HG03066 (cell line): ENCODE measurements around the gene CD276.
A peak's percentile ranks its signal among the peaks of the same experiment; 100 is the strongest.
"Not testable (repeated sequence)": the region's sequence is repeated elsewhere in the genome, so short reads cannot be mapped to it uniquely, and the experiment has no call there.

Experiments
- ATAC-seq: cut with Tn5 transposase; IDR thresholded peaks from one replicate; pipeline ENCODE4 v1.9.1; 2021; ENCODE audit warnings: low read depth; ENCODE audit not compliant: unreplicated experiment

The CD276 gene

DNA sequence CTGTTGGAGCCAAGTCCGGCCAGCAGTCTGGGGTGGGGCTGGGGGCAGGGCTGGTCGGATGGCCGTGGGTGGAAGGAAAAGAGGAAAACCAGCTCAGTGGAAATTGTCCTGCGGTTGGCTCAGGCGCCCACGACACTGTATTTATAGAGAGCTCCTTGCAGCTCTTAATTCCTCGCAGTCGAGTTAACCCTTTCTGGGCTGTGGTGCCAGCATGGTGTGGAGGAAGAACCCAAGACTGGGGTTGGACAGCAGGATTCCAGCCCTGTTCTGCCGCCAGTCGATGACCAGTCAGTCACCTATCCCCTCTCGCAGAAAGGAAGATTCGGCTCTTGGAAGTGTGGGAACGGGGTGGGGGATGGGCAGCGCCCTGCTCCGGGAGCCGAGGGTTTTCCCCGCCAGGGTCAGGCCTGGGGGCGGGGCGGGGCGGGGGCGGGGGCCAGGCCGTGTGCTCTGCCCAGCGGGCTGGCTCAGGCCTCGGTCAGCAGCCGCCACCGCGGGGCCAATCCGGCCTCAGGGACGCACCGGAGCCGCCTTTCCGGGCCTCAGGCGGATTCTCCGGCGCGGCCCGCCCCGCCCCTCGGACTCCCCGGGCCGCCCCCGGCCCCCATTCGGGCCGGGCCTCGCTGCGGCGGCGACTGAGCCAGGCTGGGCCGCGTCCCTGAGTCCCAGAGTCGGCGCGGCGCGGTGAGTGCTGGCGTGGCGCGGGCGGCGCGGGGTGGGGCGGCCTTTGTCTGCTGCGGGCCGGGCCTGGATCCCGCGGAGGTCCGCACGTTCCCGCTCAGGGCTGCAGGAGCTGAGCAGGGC, at the start of gene CD276:
Gene CD276 (plus strand): TSS at position 607 of the 804 bp plus-strand sequence. CDS start 15,257 bp downstream, outside the sequence.
- peak; percentile 56 for ATAC-seq

DNA sequence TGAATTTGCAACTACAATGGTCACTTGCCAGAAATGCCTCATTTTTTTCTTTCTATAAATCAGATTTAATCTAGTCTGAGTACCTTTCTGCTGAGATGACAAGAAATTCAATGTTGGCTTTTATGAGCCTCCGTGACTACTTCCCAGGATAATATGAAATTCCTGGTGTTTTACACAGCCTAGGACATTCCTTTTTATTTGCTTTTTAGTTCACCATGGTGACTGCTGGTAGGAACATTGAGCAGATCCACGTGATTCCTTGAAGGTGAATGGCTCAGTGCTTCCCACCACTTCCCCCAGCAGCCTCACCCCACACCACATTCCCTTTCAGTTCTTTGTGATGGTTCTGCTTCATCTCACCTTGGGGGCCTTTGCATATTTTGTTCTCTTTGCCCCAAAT, 46.7 kb upstream of the CD276 start:
- ATAC-seq = no peak

DNA sequence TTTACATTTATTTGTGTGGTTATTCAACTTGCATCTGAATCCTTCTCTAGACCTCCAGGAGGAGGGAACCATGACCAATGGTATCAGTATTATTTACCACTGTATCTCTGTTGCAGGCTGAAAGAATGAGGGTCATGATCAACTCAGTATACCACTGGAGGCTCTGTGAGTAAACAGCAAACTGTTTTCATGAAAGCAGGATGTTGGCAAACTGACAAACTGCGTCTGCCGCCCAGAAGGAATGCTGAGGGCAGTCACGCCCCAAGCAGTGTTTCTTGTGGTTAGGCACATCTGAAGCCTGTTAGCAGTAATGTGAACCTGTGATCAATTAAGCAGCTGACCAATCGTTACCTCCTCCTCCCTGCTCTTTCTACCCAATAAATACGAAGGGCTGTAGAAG, 44.7 kb upstream of the CD276 start:
- not testable (repeated sequence) for ATAC-seq

DNA sequence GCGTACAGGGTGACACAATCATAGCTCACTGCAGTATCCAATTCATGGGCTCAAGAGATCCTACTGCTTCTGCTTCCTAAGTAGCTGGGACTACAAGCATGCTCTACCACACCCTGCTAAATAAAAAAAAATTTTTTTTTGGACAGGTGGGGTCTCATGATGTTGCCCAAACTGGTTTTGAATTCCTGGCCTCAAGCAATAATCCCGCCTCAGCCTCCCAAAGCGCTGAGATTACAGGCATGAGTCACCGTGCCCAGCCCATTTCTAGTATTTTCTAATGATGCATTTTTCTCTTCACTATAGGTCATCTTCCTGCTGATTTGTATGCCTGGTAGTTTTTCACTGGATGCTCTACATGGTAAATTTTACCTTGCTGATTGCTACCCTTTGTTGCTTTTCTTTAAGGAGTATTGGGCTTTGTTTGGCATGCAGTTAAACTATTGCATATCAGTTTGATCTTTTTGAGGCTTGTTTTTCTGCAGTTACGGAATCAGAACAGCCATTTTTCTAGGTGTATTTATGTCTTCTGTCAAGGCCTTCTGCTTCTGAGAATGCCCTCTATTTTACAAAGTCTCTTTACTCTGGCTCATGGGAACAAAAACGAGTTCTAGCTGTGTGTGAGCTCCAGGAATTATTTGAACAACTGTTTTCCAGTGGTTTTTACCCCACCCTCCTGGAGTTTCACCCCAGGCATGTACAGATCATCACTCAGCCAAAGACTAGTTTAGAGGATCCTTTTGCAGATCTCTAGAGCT, 36.7 kb upstream of the CD276 start:
- ATAC-seq = no peak

DNA sequence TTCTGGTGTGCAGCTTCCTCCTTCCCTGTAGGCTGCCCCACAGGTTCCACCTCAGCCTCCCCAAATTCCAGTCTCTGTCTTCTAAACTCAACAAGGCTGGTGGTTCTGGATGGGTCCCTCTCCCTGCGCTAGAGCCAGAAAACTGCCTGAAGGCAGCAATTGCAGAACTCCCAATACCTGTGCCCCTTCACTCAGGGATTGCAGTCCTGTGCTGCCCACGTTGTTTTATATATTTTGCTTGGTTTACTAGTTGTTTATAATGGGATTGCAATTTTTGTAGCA, 36.2 kb upstream of the CD276 start:
- ATAC-seq = no peak

DNA sequence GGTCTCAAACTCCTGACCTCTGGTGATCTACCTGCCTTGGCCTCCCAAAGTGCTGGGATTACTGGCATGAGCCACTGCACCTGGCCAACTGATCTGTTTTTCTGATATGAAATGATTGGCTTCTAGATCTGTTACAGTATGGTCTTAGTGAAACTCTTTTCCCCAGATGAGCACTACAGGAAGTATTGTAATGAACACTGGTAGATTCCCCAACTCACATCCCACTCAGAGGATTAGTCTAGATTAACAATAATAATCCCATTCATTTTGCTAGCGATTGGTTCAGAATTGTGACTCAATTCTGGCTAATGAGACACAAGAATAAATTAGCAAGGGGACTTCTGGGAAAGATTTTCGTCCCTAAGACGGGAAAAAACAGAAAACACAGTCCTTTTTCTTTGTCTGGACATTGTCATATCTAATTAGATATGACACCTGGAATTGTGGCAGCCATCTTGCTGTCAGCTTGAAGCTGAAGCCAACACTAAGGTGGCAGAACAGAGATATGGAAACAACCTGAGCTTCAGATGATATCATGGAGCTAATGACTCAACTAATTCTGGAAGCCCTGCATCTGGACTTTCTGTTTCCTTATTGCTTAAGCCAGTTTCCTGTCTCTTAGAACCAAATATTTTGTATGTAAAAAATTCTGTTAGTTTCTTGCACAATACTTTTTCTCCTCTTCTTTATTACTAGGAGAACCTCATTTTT, 33.6 kb upstream of the CD276 start:
- ATAC-seq = no peak

DNA sequence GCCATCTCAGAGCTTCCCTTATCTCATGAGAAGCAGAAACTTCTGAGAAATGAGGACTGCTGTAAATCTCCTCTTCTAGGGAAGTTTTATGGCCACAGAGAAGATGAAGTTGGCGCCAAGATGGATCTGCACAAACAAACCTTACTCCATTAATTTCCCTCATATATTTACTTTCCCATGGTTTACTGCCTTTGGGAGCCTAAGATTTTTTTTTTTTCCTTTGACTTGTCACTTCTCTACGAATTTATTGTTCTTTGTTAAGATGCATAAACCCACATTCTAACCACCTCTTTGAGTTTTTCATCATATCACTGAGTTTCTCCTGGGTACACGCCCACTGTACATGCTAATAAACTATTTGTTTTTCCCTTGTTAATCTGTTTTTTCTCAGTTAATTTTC, 29.5 kb upstream of the CD276 start:
- ATAC-seq = no peak

DNA sequence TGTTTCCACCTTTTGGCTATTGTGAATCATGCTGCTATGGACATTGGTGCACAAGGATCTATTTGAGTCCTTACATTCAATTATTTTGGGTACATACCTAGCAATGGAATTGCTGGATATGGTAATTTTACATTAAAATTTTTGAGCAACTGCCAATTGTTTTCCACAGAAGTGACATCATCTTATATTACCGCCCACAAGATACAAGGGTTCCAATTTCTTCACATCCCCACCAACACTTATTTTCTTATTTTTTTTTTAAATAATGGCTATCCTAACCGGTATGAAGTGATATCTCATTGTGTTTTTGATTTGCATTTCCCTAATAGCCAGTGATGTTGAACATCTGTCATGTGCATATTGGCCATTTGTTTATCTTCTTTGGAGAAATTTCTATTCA, 28.5 kb upstream of the CD276 start:
- no peak for ATAC-seq

DNA sequence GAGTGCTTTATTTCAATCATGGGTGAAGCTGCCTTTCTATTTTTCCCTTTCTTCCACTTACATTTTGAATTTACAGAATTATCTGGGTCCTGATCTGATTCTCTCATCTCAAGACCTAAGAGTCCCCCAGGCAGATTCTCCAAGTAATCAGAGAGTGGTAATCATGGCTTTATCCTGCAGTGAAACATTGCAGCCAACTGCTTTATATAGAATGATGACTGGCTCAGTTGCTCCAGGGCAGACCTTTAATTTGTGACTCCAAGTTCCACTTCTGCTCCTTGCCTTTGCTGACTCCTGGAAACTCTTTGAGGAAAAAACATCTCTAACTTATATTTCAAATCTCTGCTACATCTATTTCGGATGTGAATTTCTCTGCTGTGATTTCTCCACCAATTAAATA, 25.5 kb upstream of the CD276 start:
- ATAC-seq = no peak

DNA sequence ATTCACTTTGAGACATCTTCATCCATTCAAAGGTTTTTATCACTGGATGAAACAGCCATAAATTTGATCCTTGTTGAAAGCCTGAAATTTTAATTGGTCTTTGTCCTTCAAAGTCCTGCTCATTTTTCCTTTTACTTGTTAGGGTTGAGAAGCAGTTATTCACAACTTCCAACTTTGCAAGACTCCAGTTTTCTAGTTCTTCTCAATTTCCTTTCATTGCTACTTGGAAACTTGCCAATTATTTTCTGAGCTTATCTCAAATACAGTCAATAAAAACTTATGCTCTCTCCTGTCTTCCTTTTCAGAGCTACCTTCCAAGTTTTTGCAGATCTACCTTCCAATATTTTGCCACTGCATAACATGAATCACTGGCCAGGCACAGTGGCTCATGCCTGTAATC, 23.7 kb upstream of the CD276 start:
- no peak for ATAC-seq

DNA sequence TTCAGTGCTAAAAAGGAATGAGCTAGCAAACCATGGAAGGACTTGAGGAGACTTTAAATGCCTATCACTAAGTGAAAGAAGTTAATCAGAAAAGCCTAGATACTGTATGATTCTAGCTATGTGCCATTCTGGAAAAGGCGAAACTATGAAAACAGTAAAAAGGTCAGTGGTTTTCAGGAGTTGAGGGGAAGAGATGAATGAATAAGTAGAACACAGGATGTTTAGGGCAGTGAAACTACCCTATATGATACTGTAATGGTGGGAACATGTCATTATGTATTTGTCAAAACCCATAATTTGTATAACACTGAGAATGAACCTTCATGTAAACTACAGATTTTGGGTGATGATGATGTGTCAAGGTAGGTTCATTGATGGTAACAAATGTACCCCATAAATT, 9.6 kb upstream of the CD276 start:
- no peak for ATAC-seq

DNA sequence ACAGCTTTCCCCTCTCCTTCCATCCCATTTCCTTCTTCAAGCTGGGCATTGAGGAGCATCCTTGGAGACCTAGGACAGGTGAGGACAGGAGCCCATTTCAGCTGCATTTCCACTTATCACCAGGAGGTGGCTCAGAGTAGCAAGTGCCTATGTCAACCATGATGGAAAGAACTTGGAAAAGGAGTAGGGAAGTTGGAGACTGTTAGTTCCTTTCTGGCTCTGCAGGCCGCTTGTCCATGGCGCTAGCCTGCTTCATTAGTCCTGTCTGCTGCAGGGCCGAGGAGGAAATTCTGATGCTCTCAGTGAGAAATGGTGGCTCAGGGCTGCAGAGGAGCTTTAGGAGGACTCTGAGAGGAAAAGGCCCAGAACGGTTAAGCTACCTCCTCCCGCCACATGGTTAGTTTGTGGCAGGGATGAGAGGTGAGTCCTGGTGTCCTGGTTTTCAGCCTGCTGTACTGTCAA, 7.0 kb upstream of the CD276 start:
- ATAC-seq = no peak

DNA sequence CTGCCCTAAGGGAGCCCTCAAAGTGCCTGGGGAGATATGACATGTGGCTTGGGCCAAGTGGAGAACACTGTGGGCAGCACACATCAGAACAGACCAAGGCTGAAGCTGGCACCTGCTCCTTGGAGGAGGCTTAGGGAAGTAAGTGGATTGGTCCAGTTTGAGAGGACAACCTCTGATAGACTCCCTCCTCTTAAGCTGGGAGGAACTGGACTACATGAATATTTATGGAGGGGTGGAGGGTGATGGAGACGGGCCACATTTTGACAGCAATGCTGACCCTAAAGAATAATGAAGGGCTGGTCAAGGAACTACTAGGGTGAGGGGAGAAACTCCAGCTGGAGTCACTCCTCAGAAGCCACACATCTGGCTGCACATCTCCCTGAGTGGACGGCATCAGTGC, 6.5 kb upstream of the CD276 start:
- no peak for ATAC-seq

DNA sequence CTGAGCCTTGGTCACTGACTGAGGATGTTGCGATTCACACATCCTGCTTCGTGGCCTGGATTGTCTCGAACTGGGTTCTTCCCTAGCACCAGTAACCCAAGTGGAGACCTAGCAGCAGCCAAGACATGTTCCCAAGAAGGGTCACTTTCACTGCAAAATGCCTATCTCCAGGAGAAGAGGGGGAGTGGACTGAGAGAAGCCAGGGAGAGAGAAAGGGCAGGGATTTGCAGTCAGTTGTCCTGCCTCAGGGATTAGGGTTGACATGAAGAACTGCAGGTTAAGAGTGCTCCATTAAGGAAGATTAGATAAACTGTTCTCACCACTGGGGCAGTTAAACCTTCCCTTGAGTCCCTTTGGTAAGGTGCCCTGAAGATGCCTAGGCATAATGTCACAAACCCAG, 5.7 kb upstream of the CD276 start:
- ATAC-seq = no peak

DNA sequence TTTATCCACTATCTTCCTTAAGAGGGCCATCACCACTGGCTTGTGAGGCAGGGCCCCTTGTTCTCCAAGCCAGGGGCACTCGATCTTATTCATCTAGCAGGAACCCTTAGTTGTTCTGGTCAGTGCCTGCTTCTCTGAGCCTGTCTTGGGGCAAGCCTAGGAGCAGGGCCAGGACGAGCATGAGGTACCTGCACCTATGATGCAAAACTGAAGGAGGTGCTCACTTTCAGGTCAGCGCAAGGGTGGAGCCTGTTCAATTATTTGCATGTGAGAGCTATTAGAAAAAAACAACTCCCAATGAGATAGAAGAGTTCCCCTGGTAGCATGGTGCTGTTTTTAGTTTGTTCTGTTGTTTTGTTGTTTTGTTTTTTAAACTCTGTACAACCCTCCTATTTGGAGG, 5.0 kb upstream of the CD276 start:
- no peak for ATAC-seq

DNA sequence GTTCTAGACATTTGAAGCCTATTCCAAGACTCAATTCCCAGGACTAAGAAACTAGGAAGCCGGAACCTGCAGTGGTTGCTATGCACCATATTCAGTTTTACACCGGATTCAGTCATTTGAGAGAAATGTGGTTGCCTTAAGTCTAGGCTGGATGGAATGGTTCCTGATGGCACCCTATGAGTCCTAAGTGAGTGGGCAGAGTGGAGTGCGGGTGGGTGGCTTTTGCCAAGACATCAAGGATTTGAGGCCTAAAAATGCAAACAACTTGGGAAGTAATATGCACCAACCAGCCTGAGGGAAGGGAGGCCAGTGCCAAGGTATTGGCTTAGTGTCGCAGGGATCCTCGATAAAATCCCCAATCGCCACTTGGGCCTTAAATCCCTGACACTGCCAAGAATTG, 4.2 kb upstream of the CD276 start:
- no peak for ATAC-seq

DNA sequence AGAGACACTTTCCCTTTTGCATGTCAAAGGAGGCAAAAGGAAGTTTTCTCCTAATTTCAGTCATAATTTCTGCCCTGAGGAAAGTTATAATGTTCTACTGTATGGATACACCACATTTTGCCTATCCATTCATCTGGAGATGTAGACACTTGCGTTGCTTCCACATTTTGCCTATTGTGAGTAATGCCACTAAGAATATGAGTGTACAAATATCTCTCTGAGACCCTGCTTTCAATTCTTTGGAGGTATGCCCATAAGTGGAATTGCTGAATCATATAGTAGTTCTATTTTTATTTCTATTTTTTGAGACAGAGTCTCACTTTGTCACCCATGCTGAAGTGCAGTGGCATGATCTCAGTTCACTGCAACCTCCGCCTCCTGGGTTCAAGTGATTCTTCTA, 3.6 kb upstream of the CD276 start:
- ATAC-seq = no peak

DNA sequence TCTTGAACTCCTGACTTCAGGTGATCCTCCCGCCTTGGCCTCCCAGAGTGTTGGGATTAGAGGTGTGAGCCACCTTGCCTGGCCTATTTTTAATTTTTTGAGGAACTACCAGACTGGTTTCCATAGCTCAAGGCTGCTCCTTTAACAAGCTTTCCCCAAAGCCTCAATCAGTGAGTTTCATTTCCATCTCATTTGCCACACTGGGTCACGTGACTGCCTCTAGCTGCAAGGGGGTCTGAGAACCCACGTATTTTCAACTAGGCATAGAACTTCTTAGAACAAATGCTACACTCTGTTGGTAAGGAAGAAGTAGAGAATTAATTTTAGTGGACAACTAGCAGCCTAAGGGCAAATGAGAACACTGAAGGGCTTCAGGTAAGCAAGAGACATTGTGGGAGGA, 3.1 kb upstream of the CD276 start:
- no peak for ATAC-seq

DNA sequence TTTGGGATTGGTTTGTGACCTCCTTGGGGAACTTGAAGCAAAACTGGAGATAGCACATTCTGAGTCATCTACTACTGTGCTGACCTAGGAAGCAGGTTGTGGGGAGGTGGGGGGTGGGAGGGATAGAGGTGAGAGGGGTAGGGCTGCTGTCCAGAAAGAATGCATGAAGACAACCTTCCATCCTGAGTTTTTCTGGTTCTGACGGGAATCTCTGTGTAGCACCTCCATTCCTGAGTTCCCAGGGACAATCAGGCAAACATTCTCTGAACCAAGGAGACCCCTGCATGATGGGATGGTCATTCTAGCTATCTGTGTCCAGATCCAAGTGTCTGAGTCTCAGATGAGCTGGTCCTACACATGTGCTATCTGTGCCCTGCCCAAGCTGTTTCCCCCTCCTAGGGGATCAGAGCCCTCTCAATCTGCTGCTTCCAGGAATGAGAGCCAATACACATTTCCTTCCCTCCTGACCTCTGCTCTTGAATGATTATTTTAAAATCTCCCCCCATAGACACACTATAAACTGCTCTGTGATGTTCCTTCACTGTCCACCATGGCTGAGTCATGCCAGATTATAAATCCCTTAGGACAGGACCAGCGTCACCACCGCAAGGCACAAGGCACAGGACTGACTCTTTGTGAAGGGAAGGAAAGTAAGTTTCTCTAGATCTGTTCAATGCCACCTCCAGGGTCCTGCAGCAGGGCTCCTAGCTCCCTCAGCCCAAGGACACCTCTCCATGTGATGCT, 2.2 kb upstream of the CD276 start:
- no peak for ATAC-seq

DNA sequence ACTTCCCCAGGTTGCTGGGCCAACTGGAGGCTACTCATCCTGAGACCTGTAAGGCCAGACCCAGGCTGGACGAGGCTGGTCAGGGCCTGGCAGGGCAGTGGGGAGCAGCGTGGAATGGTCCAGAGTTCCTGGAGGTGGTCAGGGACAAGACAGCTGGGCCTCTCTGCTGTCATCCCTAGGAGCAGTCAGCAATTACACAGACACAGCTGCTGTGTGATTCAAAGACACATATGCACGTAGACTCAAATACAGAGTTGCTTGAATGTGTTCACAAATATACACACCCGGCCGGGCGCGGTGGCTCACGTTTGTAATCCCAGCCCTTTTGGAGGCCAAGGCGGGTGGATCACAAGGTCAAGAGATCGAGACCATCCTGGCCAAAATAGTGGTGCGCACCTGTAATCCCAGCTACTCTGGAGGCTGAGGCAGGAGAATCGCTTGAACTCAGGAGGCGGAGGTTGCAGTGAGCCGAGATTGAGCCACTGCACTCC, 1.5 kb upstream of the CD276 start:
- no peak for ATAC-seq

DNA sequence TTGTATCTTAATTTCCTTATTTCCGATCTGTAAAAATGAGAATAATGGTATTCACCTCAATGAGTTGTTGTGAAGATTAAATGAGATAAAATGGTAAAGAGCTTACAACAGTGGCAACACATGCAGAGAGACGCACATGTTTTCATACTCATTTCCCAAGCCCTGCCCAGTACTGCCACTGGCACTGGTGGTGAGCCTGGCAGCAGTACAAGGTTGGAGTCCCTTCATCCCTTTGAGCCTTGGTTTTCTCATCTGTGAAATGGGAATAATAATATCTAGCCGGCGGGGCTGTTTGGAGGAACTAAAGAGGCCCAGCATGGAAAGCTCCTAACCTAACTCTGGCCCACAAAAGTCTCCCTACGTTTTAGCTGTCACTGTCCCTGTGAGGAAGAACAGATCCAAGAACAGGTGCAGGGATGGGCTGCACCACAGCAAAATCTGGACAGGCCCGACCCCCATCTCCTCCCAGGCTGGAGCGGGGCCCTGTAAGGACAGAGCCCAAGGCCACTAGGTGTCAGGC, 866 bp upstream of the CD276 start:
- ATAC-seq = no peak
